Testis (tissue), 3 donors: ENCODE results near the gene EML4. TPM values are rescaled to one million over a fixed set of nuclear protein-coding genes. Genes with fewer than 3 reads are reported as not detected.
A peak's percentile ranks its signal among the peaks of the same experiment; 100 is the strongest.

ENCODE experiments used
- DNase-seq: peaks from one replicate; pipeline ENCODE4 v3.0.0-alpha.2; 2019
- H3K27ac ChIP-seq, 2 donors: fragments of 200-600 bp; sonication (generic); one replicate each; pipeline ENCODE4 v1.5.1; 2019
- H3K27me3 ChIP-seq: fragments of 200-600 bp; sonication (generic); one replicate; pipeline ENCODE4 v1.5.1; 2019
- H3K36me3 ChIP-seq: fragments of 200-600 bp; sonication (generic); one replicate; pipeline ENCODE4 v1.5.1; 2017; ENCODE audit warnings: low read depth; ENCODE audit errors: missing control alignments
- H3K4me1 ChIP-seq: fragments of 200-600 bp; sonication (generic); one replicate; pipeline ENCODE4 v1.5.1; 2019
- H3K4me3 ChIP-seq, 2 donors: fragments of 200-600 bp; sonication (generic); one replicate each; pipeline ENCODE4 v1.5.1; 2017 to 2019
- H3K9me3 ChIP-seq: fragments of 200-600 bp; sonication (generic); one replicate; pipeline ENCODE4 v1.5.1; 2017
- CTCF ChIP-seq, 3 experiments: fragments of 450-650 bp in 2 of 3; fragments of 200-600 bp in 1 of 3; sonication (generic) in 1 of 3; IDR thresholded peaks; one replicate each; pipeline ENCODE4 v1.5.1; 2016 to 2019; ENCODE audit warnings: antibody characterized with exemption in 3 of 3, mild to moderate bottlenecking in 2 of 3, moderate library complexity in 1 of 3
- POLR2A ChIP-seq: fragments of 450-650 bp; IDR thresholded peaks from one replicate; pipeline ENCODE4 v1.6.1; 2017; ENCODE audit warnings: antibody characterized with exemption, mild to moderate bottlenecking, moderate library complexity
- WGBS, 2 donors: methylation state at CpG; one replicate each; pipeline ENCODE4 v1.1.5; 2018; 5-methylcytosine and 5-hydroxymethylcytosine counted together
- intact Hi-C: fragments of 100-400 bp; cut with DNase I; formaldehyde crosslinking; loops from one replicate; pipeline ENCODE4 v1.15.1; 2023; ENCODE audit warnings: low total_unique reads
- polyA plus RNA-seq: library from polyadenylated mRNA; stranded (reverse); fragments of 350-450 nt; fragmentation: Illumina TruSeq; extraction: RNeasy Lipid Tissue Mini Kit (QIAGEN cat#74804); gene quantifications from one replicate; pipeline ENCODE4 v1.2.3, GENCODE V29; 2014; ENCODE audit warnings: low read depth, low replicate concordance; ENCODE audit not compliant: insufficient read depth
- total RNA-seq, 2 donors: library from RNA; depleted of rRNA; stranded (reverse); fragments of >200 nt; gene quantifications; one replicate each; pipeline ENCODE4 v1.2.3, GENCODE V29; 2016

EML4 gene
- total and polyA plus RNA-seq, 3 donors from 2014 or later, result 49.0 to 71.0 (median 67.1) TPM

DNA sequence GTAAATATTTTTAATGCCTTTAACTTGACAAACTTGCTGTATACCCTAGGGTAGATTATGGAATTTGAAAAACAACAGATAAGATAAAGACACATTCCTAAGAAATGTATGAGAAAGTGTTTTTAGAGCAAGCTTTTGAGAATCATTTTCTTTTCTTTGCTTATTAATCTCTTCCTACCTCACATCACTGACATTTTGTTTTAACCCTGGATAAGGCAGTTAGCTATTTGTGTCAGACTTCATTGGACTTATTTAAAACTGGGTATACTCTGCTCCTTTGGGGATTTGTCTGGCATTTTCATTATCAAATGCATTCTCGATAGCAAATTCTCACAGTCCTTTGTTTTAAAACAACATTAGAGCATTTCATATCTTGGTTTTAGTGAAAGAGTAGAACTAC is 17.2 kb downstream of the EML4 start:
- Histone ChIP-seq H3K27ac (peak overlapping the region in 1 of 2 donors; percentile 21), H3K36me3 (no peaks in the 10 kb centered on the region), H3K4me3 (no peak overlapping the region), H3K27me3 (no peaks in the 10 kb centered on the region), H3K9me3 (no peaks in the 10 kb centered on the region), H3K4me1 (peaks cover 8% of the 10 kb centered on the region)
- 37 to 50% methylated on average over 1 of the region's 1 CpG for whole genome bisulfite sequencing, 2 donors
- intact Hi-C loops, result no loop called here
- TF ChIP-seq CTCF (IDR thresholded peaks at IDR 0.05) (no peak), POLR2A (no peak)
- no peak for DNase-seq

DNA sequence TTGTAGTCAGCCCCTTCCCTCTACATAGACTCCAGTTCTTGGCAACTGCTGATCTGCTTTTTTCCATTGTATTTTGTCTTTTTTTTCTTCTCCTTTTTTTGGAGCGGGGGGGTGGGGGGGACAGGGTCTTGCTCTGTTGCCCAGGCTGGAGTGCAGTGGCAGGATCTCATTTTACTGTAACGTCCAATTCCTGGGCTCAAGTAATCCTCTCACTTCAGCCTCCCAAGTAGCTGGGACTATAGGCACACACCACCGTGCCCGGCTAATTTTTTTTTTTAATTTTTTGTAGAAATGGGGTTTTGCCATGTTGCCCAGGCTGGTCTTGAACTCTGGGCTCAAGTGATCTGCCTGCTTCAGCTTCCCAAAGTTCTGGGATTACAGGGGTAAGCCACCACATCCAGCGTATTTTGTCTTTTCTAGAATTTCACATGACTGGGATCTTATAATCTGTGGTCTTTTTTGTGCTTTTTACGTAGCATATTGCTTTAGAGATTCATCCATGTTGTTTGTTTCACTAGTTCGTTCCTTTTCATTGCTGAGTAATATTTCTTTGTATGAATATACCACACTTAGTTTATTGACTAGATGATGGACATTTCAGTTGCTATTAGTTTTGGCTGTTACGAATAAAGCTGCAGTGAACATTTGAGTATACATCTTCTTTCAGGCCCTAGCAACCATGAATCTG is 17.9 kb downstream of the EML4 start:
- TF ChIP-seq CTCF (IDR thresholded peaks at IDR 0.05) (no peak), POLR2A (no peak)
- Histone ChIP-seq H3K9me3 (no peaks in the 10 kb centered on the region), H3K4me1 (peaks cover 8% of the 10 kb centered on the region), H3K4me3 (no peak overlapping the region), H3K36me3 (no peaks in the 10 kb centered on the region), H3K27me3 (no peaks in the 10 kb centered on the region), H3K27ac (peak overlapping the region in 1 of 2 donors; percentile 2)
- 86 to 96% methylated on average over 8 of the region's 8 CpGs for WGBS, 2 donors
- intact Hi-C loops, result no loop called here
- DNase-seq, result no peak

DNA sequence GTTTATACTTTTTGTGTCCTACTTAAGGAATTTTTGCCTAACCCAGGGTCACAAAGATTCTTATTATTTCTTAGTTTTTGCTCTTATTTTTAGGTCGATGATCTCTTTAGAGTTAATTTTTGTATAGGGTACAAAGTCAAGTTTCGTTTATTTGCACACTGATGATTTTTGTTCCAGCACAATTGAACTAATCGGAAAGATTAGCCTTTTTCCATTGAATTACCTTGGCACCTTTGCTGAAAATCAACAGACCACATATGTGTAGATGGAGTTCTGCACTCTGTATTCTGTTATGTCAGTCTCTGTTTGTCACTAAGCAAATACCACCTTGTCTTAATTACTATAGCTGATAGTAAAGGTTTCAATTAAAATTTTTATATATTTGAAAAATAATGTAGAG is 18.7 kb downstream of the EML4 start:
- WGBS, 2 donors, result 76 to 96% methylated on average over 3 of the region's 3 CpGs
- Histone ChIP-seq H3K27ac (no peak overlapping the region), H3K9me3 (no peaks in the 10 kb centered on the region), H3K4me1 (peaks cover 8% of the 10 kb centered on the region), H3K4me3 (no peak overlapping the region), H3K27me3 (no peaks in the 10 kb centered on the region), H3K36me3 (no peaks in the 10 kb centered on the region)
- TF ChIP-seq POLR2A (no peak), CTCF (IDR thresholded peaks at IDR 0.05) (no peak)
- intact Hi-C loops, result no loop called here
- no peak for DNase-seq

GRCh38 chr2:42189235-42189566 is 20.0 kb downstream of the EML4 start:
- H3K27ac ChIP-seq, result no peak overlapping the region
- 89 to 92% methylated on average over 2 of the region's 2 CpGs for WGBS, 2 donors

More at GRCh38 chr2:42189235-42189566, 20.0 kb downstream of the EML4 start:
- Histone ChIP-seq H3K4me3 (no peak overlapping the region), H3K4me1 (peaks cover 15% of the 10 kb centered on the region), H3K9me3 (no peaks in the 10 kb centered on the region), H3K36me3 (no peaks in the 10 kb centered on the region), H3K27me3 (no peaks in the 10 kb centered on the region)
- intact Hi-C loops, result no loop called here
- no peak for DNase-seq
- TF ChIP-seq CTCF (IDR thresholded peaks at IDR 0.05) (no peak), POLR2A (no peak)
